ENCODE measurements around the gene TMEM116.

DNA sequence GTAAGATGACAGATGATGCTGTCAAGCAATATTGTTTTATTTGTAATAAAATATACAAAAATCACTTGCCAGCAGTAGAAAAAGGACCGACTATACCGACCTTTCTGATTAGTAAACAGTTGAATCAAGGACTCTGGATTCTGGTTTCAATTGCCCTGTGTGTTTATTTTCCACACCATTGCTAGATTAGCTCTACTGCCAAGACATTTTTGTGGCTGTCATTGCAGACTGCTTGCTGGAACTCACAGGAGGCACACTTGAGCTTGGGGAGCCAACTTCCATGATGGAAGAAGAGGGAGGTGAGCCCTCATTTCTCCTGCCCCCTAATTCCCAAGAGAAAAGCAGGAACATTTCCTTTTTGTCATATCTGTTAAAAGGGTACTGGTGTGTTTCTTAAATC lies 119.7 kb downstream of the TMEM116 start:
- TF ChIP-seq EZH2 (IDR thresholded peaks at IDR 0.05; ENCODE audit: borderline replicate concordance, low read depth, low read length, severe bottlenecking), result no peak
- TF ChIP-seq, protein P1, sequence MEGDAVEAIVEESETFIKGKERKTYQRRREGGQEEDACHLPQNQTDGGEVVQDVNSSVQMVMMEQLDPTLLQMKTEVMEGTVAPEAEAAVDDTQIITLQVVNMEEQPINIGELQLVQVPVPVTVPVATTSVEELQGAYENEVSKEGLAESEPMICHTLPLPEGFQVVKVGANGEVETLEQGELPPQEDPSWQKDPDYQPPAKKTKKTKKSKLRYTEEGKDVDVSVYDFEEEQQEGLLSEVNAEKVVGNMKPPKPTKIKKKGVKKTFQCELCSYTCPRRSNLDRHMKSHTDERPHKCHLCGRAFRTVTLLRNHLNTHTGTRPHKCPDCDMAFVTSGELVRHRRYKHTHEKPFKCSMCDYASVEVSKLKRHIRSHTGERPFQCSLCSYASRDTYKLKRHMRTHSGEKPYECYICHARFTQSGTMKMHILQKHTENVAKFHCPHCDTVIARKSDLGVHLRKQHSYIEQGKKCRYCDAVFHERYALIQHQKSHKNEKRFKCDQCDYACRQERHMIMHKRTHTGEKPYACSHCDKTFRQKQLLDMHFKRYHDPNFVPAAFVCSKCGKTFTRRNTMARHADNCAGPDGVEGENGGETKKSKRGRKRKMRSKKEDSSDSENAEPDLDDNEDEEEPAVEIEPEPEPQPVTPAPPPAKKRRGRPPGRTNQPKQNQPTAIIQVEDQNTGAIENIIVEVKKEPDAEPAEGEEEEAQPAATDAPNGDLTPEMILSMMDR (IDR thresholded peaks at IDR 0.05; ENCODE audit: extremely low read depth in 1 of 2, insufficient read depth in 1 of 2, low read depth in 1 of 2, low read length in 2 of 2), result no peak
- no peak for TF ChIP-seq POLR2AphosphoS5 (IDR thresholded peaks at IDR 0.05; ENCODE audit: insufficient read depth, low read depth, low read length)
- TF ChIP-seq FOS (IDR thresholded peaks at IDR 0.05; ENCODE audit: borderline replicate concordance, insufficient read depth, low read length), result no peak

All from endothelial cell of umbilical vein (primary cell).